ENCODE data around the gene IQCB1. TPM values are rescaled to one million over a fixed set of nuclear protein-coding genes. Genes with fewer than 3 reads are reported as not detected.
"Not testable (repeated sequence)": the region's sequence is repeated elsewhere in the genome, so short reads cannot be mapped to it uniquely, and the experiment has no call there.

The IQCB1 gene
- total RNA-seq, 2 experiments from 2014 or later, result 45.4 to 51.6 TPM

GRCh38 chr3:121750087-121750415 lies 84.8 kb downstream of the IQCB1 start:
- Mint-ChIP-seq H3K9me3 (no peaks in the 10 kb centered on the region), H3K36me3 (ENCODE audit: low read depth) (no peaks in the 10 kb centered on the region), H3K4me1 (ENCODE audit: low read depth) (peaks cover 9% of the 10 kb centered on the region), H3K4me3 (no peak overlapping the region), H3K27me3 (peaks cover 1% of the 10 kb centered on the region), H3K27ac (no peak overlapping the region)
- DNase-seq, result no peak
- CTCF ChIA-PET, result no interaction called here
- intact Hi-C loops (cut with micrococcal nuclease), result no loop called here
- POLR2A ChIA-PET, result interaction anchor here (0.6 to 1.7 kb wide), 4 partner anchors 13 to 90 kb away, joined by 3 to 6 read pairs (median 4); partner anchors contain the start of gene HCLS1
- ATAC-seq, result no peak
- no peak for TF ChIP-seq CTCF (IDR thresholded peaks at IDR 0.05)

GRCh38 chr3:121749276-121750086 lies 85.4 kb downstream of the IQCB1 start, which contains the start of gene GOLGB1:
GOLGB1 (minus strand) TSS chr3:121749741; CDS start chr3:121730971, 18,770 bp downstream.
- peak; percentile 98 for DNase-seq
- POLR2A ChIA-PET, result interaction anchor here (0.6 to 1.7 kb wide), 4 partner anchors 14 to 89 kb away, joined by 3 to 6 read pairs (median 4); partner anchors contain the start of gene HCLS1
- Mint-ChIP-seq H3K9me3 (no peaks in the 10 kb centered on the region), H3K4me3 (no peak within 1 kb of the TSS), H3K4me1 (ENCODE audit: low read depth) (peaks cover 11% of the 10 kb centered on the region), H3K27me3 (peaks cover 1% of the 10 kb centered on the region), H3K27ac (no peak within 1 kb of the TSS), H3K36me3 (ENCODE audit: low read depth) (no peaks in the 10 kb centered on the region)
- intact Hi-C loops (cut with micrococcal nuclease), result loop anchor here (2.0 kb wide), 1 partner anchor 89 kb away; the partner anchor contains the start of gene HCLS1
- ATAC-seq, result peak; percentile 96
- no peak for TF ChIP-seq CTCF (IDR thresholded peaks at IDR 0.05)
- CTCF ChIA-PET, result no interaction called here

- Mint-ChIP-seq H3K36me3 (ENCODE audit: low read depth) (no peaks in the 10 kb centered on the region), H3K9me3 (no peaks in the 10 kb centered on the region), H3K27me3 (peaks cover 1% of the 10 kb centered on the region), H3K4me3 (no peak overlapping the region), H3K4me1 (ENCODE audit: low read depth) (peaks cover 11% of the 10 kb centered on the region), H3K27ac (no peak overlapping the region)
- POLR2A ChIA-PET, result interaction anchor here (0.6 to 1.0 kb wide), 2 partner anchors 13 to 18 kb away, joined by 3 read pairs; no protein-coding TSS in a partner anchor
- CTCF ChIA-PET, result interaction anchor here (0.7 kb wide), 1 partner anchor 202 kb away, joined by 3 read pairs; no protein-coding TSS in a partner anchor
- ATAC-seq, result peak; percentile 5
- intact Hi-C loops (cut with micrococcal nuclease), result loop anchor here (2.0 kb wide), 1 partner anchor 88 kb away; the partner anchor contains the start of gene HCLS1
- TF ChIP-seq CTCF (IDR thresholded peaks at IDR 0.05), result no peak
- peak; percentile 61 for DNase-seq
Observed at GRCh38 chr3:121748680-121749275, 86.1 kb downstream of the IQCB1 start.

GRCh38 chr3:121747976-121748375 lies 86.9 kb downstream of the IQCB1 start:
- peaks cover 11% of the 10 kb centered on the region for H3K4me1 Mint-ChIP-seq (ENCODE audit: low read depth)
- CTCF ChIA-PET, result interaction anchor here (0.7 kb wide), 1 partner anchor 201 kb away, joined by 3 read pairs; no protein-coding TSS in a partner anchor
- no peak overlapping the region for H3K4me3 Mint-ChIP-seq
- peaks cover 4% of the 10 kb centered on the region for H3K36me3 Mint-ChIP-seq (ENCODE audit: low read depth)
- intact Hi-C loops (cut with micrococcal nuclease), result loop anchor here (2.0 kb wide), 1 partner anchor 87 kb away; the partner anchor contains the start of gene HCLS1
- ATAC-seq (no peak), DNase-seq (no peak)
- TF ChIP-seq CTCF (IDR thresholded peaks at IDR 0.05), result no peak
- H3K9me3 Mint-ChIP-seq, result no peaks in the 10 kb centered on the region
- POLR2A ChIA-PET, result interaction anchor here (0.6 to 1.0 kb wide), 3 partner anchors 12 to 731 kb away, joined by 3 read pairs; no protein-coding TSS in a partner anchor
- no peak overlapping the region for H3K27ac Mint-ChIP-seq
- H3K27me3 Mint-ChIP-seq, result peaks cover 1% of the 10 kb centered on the region

GRCh38 chr3:121743106-121743505 lies 91.8 kb downstream of the IQCB1 start:
- H3K27ac Mint-ChIP-seq; CTCF ChIA-PET; DNase-seq; POLR2A ChIA-PET; ATAC-seq; H3K27me3 Mint-ChIP-seq; H3K4me3 Mint-ChIP-seq; intact Hi-C loops (cut with micrococcal nuclease); H3K9me3 Mint-ChIP-seq: not testable (repeated sequence)
- Mint-ChIP-seq H3K4me1 (ENCODE audit: low read depth) (peaks cover 21% of the 10 kb centered on the region), H3K36me3 (ENCODE audit: low read depth) (peaks cover 14% of the 10 kb centered on the region)

Data from activated CD8-positive, alpha-beta T cell treated with anti-CD3 and anti-CD28 coated beads for 36 hours (primary cell).